ENCODE results near the gene USP8. TPM values are rescaled to one million over a fixed set of nuclear protein-coding genes. Genes with fewer than 3 reads are reported as not detected.

Gene USP8
- total RNA-seq, 1 donor from 2014 or later: 78.8 TPM

- Mint-ChIP-seq H3K27me3 (ENCODE audit: insufficient read depth, low read depth) (no peaks in the 10 kb centered on the region), H3K36me3 (no peaks in the 10 kb centered on the region), H3K4me1 (peaks cover 7% of the 10 kb centered on the region), H3K4me3 (no peak overlapping the region), H3K27ac (no peak overlapping the region), H3K9me3 (no peaks in the 10 kb centered on the region)
- H3F3A ChIP-seq (ENCODE audit: low read depth): no peaks in the 10 kb centered on the region
- H3K27me3 ChIP-seq: no peaks in the 10 kb centered on the region
- H3K79me2 ChIP-seq (ENCODE audit: low read depth): no peaks in the 10 kb centered on the region
- no peaks in the 10 kb centered on the region for H4K20me1 ChIP-seq (ENCODE audit: low read depth)
- DNase-seq (ENCODE audit: low spot score): no peak
- TF ChIP-seq EZH2phosphoT487 (IDR thresholded peaks at IDR 0.05): no peak
- TF ChIP-seq EZH2 (IDR thresholded peaks at IDR 0.05): no peak
- no peak for TF ChIP-seq CTCF (IDR thresholded peaks at IDR 0.05)
- H3K9me3 ChIP-seq (ENCODE audit: low read depth): no peaks in the 10 kb centered on the region
- H3K9ac ChIP-seq: no peak overlapping the region
- H3K4me1 ChIP-seq: no peaks in the 10 kb centered on the region
- no peak overlapping the region for H3K4me2 ChIP-seq
- H3K4me3 ChIP-seq: no peak overlapping the region
- H2AFZ ChIP-seq (replicated peaks): peak overlapping the region; percentile 76
- H3K27ac ChIP-seq: no peak overlapping the region
- H3K36me3 ChIP-seq: no peaks in the 10 kb centered on the region
Observed at GRCh38 chr15:50544368-50544767, 120.2 kb downstream of the USP8 start.

GRCh38 chr15:50546566-50546965, 122.4 kb downstream of the USP8 start, which contains the start of gene USP50:
Gene USP50 (minus strand): TSS chr15:50546666. CDS start chr15:50546525, 141 bp downstream.
- no peaks in the 10 kb centered on the region for H3K36me3 ChIP-seq
- H3K27ac Mint-ChIP-seq: no peak within 1 kb of the TSS
- no peaks in the 10 kb centered on the region for H3K9me3 Mint-ChIP-seq
- no peaks in the 10 kb centered on the region for H3K4me1 ChIP-seq
- no peak for DNase-seq (ENCODE audit: low spot score)
- H3K79me2 ChIP-seq (ENCODE audit: low read depth): no peaks in the 10 kb centered on the region
- no peak for TF ChIP-seq EZH2phosphoT487 (IDR thresholded peaks at IDR 0.05)
- TF ChIP-seq CTCF (IDR thresholded peaks at IDR 0.05): no peak
- TF ChIP-seq EZH2 (IDR thresholded peaks at IDR 0.05): no peak
- H3K36me3 Mint-ChIP-seq: no peaks in the 10 kb centered on the region
- H3K27ac ChIP-seq: no peak within 1 kb of the TSS
- no peaks in the 10 kb centered on the region for H3K9me3 ChIP-seq (ENCODE audit: low read depth)
- H3K4me3 ChIP-seq: no peak within 1 kb of the TSS
- H3F3A ChIP-seq (ENCODE audit: low read depth): no peaks in the 10 kb centered on the region
- no peak within 1 kb of the TSS for H2AFZ ChIP-seq (replicated peaks)
- no peak within 1 kb of the TSS for H3K4me2 ChIP-seq
- no peak within 1 kb of the TSS for H3K9ac ChIP-seq
- H3K27me3 ChIP-seq: no peaks in the 10 kb centered on the region
- peaks cover 7% of the 10 kb centered on the region for H3K4me1 Mint-ChIP-seq
- H3K4me3 Mint-ChIP-seq: no peak within 1 kb of the TSS
- H3K27me3 Mint-ChIP-seq (ENCODE audit: insufficient read depth, low read depth): no peaks in the 10 kb centered on the region
- H4K20me1 ChIP-seq (ENCODE audit: low read depth): no peaks in the 10 kb centered on the region

DNA sequence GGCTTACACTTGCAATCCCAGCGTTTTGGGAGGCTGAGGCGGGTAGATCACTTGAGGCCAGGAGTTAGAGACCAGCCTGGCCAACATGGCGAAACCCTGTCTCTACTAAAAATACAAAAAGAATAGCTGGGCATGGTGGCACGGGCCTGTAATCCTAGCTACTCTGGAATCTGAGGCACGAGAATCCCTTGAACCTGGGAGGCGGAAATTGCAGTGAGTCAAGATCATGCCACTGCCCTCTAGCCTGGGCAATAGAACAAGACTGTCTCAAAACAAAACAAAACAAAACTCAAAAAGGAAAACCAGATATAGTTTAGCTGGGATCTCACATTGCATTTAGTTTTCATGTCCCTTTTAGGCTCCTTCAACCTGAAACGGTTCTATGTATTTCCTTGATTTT, 125.1 kb downstream of the USP8 start:
- Histone ChIP-seq H3K27me3 (no peaks in the 10 kb centered on the region), H3K9ac (no peak overlapping the region), H3K79me2 (ENCODE audit: low read depth) (no peaks in the 10 kb centered on the region), H3F3A (ENCODE audit: low read depth) (no peaks in the 10 kb centered on the region), H3K4me3 (no peak overlapping the region), H2AFZ (replicated peaks) (no peak overlapping the region), H3K27ac (no peak overlapping the region), H3K4me1 (no peaks in the 10 kb centered on the region), H3K4me2 (no peak overlapping the region), H3K9me3 (ENCODE audit: low read depth) (no peaks in the 10 kb centered on the region), H4K20me1 (ENCODE audit: low read depth) (no peaks in the 10 kb centered on the region), H3K36me3 (no peaks in the 10 kb centered on the region)
- no peak for DNase-seq (ENCODE audit: low spot score)
- TF ChIP-seq EZH2phosphoT487 (IDR thresholded peaks at IDR 0.05) (no peak), CTCF (IDR thresholded peaks at IDR 0.05) (no peak), EZH2 (IDR thresholded peaks at IDR 0.05) (no peak)
- H3K27ac Mint-ChIP-seq: no peak overlapping the region
- no peak overlapping the region for H3K4me3 Mint-ChIP-seq
- peaks cover 1% of the 10 kb centered on the region for H3K36me3 Mint-ChIP-seq
- no peaks in the 10 kb centered on the region for H3K9me3 Mint-ChIP-seq
- H3K4me1 Mint-ChIP-seq: no peaks in the 10 kb centered on the region
- H3K27me3 Mint-ChIP-seq (ENCODE audit: insufficient read depth, low read depth): no peaks in the 10 kb centered on the region

All from neural progenitor cell (in vitro differentiated cells).